Mesenteric fat pad (tissue), 1 donor: ENCODE measurements around the gene WSB2. TPM values are rescaled to one million over a fixed set of nuclear protein-coding genes. Genes with fewer than 3 reads are reported as not detected.

ENCODE experiments used
- DNase-seq: peaks from one replicate; pipeline ENCODE4 v3.0.0-alpha.2; 2020; ENCODE audit warnings: low spot score
- total RNA-seq: library from RNA; stranded (reverse); fragmentation: NEBNext Ultra II Directional; extraction: Animal tissue kit (Norgen Biotek cat#: 25700); gene quantifications from one replicate; pipeline ENCODE4 v1.2.1, GENCODE V29; 2021
- donor health status: DM: yes; HTN: yes; CAD: no.

Gene WSB2
- total RNA-seq, 1 donor from 2014 or later: 122 TPM

DNA sequence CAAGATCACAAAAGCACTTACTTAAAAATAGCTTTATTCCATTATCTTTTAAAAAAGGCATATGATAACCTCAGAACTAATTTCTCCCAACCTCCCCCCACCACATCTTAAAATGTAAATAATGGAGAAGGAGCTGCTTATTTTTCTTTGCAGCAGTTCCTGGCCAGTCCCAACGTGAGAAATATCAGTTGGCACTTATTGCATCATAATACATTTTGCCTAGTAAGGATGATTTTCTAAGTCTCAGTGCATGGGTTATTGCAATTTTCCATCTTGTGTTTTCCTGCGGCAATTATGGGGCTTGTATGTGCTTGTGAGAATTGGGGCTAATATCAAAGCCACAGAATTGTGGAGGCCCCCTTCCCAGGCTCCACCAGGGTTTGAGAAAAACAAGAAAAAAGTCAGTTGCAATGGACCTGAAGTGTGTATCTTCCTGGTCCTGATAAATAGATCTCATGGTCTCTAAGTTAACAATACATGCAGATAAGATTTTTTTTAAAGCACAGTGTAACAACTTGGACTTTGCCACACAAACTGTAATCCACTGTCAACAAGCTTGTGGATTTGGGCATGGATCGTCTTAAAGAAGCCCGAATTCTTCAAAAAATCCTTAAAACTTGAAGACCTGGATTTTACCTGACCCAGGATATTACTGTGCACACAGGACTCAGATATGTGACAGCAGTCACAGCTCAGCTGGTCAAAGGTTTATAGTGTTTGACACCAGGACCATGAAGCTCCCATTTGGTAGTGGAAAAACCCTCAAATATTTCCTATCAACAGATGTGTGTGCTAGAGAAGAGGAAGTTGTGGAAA lies 2.8 kb upstream of the WSB2 start:
- DNase-seq: no peak

DNA sequence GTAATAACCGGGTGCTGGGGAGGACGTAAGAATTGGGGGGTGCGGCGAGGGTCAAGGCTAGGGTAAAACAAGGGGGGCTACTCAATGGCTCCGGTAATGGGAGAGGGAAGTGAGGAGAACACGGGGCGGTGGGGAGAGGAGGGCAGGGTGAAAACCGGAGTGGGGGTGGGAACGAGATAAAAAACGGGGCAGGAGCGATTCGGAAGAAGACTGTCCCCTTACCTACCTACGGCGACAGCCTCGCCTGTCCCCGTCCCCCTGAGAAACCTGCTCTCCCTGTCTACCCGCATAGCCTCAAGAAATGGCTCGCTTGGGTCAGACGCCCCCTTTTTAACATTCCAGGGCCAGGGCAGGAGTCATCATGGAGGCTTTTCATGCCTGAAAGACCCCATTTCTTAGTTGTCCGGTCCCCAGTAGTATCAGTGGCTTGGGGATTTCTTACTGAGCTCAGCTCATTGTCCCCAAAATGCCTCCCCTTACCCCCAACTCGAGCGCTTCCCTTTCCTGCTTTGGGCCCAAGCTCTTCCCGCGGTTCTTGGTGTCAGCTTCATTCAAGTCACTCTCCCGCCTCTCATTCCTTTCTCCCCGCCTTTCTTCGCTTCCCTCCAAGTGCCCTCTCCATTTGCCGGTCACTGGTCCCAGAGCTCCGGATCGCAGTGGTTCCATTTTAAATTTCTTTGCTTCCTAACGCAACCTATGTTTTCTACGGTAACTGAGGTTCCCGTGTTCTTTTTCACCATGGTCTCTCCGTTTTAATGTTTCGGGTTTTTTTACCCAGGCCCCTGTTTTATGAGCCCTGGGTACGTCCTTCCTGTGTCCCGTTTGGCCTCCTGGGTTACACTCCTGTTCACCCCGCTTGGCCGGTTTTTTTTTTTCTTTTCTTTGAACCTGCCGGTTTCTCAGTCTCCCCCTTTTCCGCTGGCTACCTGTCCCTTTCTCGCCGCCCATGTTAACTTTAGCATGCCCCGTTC lies 1.2 kb upstream of the WSB2 start:
- DNase-seq: no peak

DNA sequence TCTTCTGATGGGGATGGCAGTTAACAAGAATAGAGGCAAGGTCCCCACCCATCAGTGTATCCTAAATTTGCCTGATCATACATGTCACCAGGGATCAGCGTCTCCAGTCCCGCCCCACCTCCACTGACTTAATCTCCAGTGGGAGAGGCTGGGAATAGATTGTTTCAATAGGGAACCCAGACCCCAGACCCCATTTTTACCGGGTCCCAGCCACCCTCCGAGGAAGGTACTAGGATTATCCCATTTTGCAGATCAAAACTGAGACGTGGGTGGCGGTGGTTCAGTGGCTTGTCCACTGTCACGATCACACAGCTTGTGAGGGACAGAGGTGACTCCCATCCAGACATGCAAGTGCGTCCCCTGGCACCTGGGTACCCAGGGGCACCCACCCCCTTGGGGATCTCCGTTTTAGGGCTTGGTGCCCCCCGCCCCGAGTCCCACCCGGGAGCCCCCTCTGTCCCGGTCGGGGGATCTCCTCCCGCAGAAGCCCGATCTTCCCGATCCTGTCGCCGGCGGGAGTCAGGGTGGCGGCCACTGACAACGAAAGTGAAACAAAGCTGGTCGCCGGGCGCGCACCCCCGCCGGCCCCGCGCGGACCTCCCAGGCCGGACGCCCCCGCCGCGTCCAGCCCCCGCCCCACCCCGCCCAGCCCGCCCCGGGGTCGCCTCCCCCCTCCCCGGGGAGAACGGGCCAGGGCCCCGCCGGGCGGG lies 523 bp downstream of the WSB2 start:
- no peak for DNase-seq

DNA sequence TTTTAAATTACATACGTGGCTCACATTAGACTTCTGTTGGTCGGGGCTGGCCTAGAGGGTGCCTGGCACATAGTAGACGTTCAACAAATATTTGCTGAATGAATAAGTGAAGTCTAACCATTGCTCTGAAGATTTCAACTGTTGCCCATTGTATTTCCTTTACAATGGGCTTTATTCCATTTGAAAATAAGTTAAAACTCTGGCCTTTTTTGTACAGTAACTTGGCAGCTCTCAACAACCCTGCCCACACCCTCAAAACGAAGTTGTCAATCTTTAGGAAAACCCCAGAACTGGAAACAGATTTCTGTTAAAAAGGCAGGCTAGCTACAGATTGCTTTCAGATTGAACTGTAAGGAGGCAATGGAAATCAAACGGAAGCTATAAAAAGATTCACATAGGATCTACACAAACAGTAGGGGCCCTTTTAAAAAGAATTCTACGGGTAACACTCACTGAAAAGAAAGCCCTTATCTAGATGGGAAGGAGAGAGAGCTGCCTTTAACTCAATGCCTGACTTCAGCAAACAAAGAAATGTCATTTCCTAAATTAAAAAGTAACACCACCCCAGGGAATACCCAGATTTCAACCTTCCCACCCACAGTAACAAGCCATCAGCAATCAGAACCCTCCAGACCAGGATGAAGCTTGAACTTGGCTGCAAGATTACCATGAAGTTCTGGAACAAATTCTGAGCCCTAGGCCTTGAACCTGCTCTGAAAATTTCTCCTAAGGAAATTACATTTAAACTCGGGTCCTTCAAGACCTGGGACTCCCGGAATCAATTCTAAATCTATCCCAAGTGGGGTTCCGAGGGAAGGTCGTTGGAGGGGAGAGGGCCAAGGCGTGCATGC lies 1.4 kb downstream of the WSB2 start:
- DNase-seq: no peak

DNA sequence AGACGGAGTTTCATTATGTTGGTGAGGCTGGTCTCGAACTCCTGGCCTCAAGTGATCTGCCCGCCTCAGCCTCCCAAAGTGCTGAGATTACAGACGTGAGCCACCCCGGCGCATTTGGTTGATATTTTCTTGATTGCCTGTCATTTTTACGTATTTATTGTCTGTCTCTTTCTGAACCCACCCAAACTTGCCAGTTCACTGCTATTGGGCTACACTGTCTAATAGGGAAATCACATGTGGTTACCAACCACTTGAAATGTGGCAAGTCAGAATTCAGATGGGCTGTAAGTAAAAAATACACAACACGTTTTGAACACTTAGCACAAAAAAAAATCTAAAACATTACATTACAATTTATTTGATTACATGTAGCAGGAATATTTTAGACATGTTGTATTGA lies 2.1 kb downstream of the WSB2 start:
- no peak for DNase-seq

DNA sequence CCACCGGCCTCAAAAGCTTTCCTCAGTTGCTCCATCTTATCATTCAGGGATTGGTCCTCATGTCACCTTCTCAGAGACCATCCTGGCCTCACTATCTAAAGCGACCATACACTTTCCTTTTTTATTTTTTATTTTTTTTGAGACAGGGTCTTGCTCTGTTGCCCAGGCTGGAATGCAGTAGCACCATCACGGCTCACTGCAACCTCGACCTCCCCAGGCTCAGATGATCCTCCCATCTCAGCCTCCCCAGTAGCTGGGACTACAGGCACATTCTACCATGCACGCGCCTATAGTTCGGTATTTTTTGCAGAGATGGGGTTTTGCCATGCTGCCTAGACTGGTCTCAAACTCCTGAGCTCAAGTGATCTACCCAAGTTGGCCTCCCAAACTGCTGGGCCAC lies 2.8 kb downstream of the WSB2 start:
- no peak for DNase-seq

DNA sequence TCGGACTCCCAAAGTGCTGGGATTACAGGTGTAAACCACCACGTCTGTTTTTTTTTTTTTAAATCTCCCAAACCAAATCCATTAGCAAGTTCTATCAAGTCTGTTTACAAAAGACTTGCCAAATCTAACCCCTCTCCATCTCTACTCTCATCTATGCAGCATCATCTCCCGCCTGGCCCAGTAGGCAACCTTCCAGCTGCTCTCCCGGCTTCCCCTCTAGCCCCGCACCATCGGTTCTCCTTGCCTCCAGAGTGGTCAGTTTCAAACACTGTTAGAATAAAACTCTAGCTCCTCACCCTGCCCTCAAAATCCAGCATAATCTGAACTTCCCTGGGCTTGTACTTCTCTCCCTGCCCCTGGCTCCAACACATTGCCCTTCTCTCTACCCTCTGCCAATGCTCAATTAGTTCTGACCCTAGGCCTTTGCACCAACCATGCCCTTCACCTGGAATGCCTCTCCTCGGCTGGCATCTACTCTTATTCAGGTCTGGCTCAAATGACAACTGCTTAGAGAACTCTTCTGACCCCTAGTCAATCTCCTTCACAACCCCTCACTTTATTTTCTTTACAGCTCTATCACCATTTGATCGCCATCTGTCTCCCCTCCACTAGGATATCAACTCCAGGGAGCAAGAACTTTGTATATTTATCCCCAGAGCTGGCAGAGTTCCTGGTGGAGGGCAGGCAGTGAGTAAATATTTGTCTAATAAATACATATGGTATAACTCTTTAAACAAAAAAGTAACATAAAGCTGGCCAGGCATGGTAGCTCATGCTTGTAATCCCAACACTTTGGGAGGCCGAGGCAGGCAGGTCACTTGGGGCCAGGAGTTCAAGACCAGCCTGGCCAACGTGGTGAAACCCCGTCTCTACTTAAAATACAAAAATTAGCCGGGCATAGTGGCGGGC lies 4.9 kb downstream of the WSB2 start:
- no peak for DNase-seq

DNA sequence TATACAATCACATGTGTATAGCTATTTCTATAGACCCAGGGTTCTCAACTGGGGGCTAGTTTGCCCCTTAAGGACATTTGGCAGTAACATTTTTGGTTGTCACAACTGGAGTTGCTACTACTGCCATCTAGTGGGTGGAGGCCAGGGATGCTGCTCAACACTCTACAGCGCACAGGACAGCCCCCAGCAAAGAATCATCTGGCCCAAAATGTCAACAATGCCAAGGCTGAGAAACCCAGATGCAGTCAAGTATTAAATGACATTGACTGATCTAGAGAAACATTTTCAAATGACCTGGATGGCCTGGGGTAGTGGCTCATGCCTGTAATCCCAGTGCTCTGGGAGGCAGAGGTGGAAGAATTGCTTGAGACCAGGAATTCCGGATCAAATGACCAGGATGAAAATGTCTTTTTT lies 5.8 kb downstream of the WSB2 start:
- DNase-seq: no peak

DNA sequence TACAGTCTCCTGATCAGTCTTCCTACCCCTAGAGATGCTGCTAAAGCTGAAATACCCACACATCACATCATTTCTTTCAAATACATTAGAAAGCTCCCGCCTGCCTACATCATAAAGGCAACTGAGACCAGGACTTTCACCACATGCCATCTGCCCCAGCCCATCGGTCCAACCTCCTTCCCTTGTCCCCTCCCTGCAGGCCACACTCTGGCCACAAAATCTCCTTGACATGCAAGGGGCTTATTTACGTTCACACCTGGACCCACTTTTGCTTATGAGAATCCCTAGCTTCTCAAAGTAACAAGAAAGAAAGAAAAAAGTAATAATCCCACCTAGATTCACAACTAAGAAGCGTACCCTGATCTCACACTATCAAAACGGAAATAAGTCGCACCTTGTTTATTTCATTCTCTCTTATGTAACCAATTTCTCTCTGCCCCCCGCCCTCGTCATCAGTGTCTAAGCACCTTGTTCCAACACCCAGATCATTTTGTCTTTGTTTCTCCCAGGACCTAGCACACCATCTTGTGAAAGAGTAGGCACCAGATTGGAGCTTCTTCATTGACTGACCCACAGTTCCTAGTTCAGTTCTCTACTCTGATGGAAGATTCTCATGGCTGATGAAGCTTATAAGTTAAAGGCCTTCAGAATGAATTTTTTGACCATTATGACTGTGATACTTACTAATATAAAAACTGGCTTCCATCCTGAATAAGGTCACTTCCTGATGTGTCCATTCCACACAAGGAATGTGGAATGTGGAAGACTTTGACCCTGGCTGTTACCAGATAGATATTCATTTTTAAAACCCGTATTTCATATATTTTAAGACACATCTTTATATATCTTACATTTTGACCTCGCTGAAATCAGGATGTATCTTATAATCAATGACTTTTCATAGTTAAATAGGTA lies 7.7 kb downstream of the WSB2 start:
- DNase-seq: no peak

DNA sequence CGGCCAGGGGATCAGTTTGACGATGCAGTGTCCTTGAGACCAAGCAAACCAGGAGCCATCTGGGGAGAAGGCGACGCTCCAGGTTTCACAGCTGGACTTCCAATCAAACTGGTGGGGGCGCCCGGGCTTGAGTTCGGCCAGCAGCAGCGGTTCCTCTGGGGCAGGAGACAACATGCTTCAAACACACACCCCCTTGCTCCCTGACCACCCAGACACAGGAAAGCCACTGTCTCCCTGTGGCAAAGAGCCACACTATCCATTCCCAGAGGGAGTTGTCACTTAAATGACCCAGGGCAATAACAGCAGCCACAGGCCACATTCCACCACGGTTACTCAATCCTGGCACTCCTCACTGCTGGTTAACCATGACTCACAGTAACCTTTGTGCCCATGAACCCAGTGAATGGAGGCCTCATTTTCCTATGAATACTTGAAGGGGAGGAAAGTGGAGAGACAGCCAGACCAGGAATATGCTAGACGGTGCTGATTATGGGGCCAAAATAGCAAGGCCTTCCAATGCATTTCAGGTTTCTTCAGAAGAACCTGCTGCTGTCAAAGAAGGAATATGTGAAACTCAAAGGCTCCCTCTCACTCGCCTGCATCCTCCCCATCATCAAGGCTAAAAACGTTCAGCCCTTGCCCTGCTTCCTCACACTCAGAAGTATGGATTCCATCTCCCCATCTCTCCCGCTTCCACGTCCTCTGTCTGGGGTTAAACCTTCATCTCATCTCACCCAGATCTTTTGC lies 8.5 kb downstream of the WSB2 start:
- DNase-seq: no peak

DNA sequence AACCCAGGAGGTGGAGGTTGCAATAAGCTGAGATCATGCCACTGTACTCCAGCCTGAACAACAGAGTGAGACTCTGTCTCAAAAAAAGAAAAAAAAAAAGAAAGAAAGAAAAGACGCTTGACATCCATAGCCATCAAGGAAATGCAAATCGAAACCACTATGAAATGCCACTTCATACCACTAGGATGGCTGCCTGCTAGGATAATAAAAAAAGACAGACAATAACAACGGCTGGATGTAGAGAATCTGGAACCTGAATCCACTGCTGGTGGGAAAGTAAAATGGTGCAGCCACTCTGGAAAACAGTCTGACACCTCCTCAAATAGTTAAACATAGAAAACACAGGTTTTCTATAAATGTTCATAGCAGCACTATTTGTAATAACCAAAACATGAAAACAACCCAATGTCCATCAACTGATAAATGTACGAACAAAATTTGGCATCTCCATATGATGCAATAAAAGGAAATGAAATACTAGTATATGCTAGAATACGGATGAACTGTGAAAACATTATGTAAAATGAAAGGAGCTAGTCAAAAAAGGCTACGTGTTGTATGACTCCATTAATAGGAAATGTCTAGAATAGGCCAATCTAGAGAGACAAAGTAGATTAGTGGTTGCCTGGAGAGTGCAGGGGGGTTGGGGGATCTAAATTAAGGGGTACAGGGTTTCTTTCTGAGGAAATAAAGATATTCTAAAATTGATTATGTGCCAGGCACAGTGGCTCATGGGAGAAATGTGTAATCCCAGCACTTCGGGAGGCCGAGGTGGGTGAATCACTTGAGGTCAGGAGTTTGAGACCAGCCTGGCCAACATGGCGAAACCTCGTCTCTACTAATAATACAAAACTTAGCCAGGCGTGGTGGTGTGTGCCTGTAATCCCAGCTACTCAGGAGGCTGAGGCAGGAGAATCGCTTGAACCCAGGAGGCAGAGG lies 9.7 kb downstream of the WSB2 start:
- no peak for DNase-seq

DNA sequence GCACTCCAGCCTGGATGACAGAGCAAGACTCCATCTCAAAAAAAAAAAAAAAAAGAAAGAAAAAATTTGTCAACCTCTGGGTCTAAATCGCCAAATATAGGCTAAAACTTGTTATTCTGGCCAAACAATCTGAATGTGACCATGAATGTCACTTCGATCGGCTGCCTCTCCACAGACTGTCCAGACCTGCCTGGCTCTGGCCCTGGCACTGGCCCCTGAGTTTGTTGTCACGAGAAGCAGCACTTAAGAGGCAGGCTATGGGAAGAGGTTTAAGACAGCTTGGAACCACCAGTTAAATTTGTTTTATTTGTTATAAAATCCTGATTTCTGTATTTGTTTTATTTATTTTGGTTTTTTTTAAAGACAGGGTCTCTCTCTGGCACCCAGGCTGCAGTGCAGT lies 14.5 kb downstream of the WSB2 start:
- no peak for DNase-seq

DNA sequence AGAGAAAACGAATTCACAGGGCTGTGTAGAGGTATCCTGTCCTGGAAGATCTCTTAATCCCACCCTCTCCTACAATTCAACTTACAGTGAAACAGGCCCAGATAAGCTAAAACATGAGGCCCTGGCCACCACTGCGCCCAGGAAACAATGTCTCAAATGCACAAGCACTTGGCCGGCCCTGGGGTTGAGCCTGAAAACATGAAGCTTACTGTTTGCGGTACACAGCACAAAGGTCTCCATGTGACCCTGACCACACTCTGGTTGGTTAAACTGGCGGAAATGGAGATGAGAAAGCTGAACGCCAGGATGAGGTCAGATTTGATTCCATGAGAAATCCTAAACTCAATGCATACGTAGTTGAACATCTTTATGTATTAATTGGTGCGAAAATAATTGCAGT lies 16.4 kb downstream of the WSB2 start:
- DNase-seq: no peak

DNA sequence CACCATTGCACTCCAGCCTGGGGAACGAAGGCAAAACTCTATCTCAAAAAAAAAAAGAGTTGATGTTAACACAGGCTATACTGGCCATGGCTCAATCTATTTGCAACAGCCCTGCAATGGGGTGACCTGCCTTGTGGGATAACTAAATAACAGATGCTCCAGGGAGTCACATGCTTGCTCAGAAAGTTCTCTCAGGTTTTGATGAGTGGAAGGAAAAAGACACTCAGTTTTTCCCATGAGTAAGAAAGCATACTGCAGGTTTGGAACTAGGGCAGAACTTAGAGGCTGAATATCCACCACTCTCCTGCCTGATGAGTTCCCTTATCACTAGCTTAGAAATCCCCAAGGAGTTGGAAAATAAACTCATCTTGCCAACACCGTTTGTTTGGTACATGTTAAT lies 16.9 kb downstream of the WSB2 start:
- no peak for DNase-seq

DNA sequence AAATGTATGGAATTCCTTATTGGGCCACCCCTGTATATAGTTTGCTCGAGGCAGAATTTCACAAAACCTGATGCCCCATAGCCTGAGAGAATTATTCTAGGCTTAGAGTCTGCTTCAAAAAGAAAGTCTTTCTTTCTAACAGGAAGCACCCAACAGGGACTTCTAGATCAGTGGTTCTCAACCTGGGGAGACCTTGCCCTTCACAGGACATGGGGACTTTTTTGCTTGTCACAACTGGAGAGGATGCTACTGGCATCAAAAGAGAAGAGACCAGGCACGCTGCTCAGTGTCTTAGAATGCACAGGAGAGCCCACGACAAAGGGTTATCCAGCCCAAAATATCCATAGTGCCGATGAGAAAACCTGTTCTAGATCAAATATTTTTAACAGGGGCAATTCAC lies 18.9 kb downstream of the WSB2 start:
- DNase-seq: no peak

DNA sequence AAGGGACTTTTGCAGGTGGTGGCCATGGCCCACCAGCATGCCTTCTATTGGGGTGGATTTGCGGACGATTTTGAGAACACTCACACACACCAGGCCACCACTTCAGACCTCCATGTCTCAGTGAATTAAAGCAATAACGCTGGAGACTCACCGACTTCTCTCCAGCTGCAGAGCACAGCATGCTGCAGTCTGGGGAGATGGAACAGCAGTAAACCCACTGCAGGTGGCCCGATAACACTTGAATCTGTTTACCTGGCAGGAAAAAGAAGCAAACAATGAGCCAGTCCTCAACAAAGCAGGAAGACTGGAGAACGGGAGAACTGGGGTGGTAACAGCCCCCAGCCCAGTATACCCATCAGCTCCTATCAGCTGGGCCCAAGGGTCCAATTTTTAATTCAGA lies 22.8 kb downstream of the WSB2 start:
- no peak for DNase-seq
